Measurements from ENCODE around the gene PPP2R5C. TPM values are rescaled to one million over a fixed set of nuclear protein-coding genes. Genes with fewer than 3 reads are reported as not detected.

Gene PPP2R5C
- total and polyA plus RNA-seq, 2 of the 8 experiments (the other 6 are each of a cell fraction or from before 2014, with no cell fraction given) = 49.6 to 95.9 TPM

GRCh38 chr14:101857226-101857625 lies 95.7 kb downstream of the PPP2R5C start:
- H3K56ac ChIP-seq (replicated peaks; ENCODE audit: insufficient read length, low read depth, low read length) = no peak overlapping the region
- peak; percentile 48 for FAIRE-seq
- TF ChIP-seq SP1 (IDR thresholded peaks at IDR 0.05; ENCODE audit: low read depth, low read length) (peak; percentile 66; the same call in 1 of the 2 replicates), JUND (IDR thresholded peaks at IDR 0.05; ENCODE audit: low read length) (no peak), KDM5A (IDR thresholded peaks at IDR 0.05; ENCODE audit: low read length) (no peak), SIN3A (conservative IDR thresholded peaks at IDR 0.05 in 1 of 2, IDR thresholded peaks at IDR 0.05 in 1 of 2; ENCODE audit: low read depth in 1 of 2, low read length in 2 of 2) (peak in 1 of 2 experiments; percentile 80; a peak in 2 of 4 replicates)
- no peak overlapping the region for H2AK5ac ChIP-seq (ENCODE audit: low read depth, low read length)
- no peak overlapping the region for H4K5ac ChIP-seq (ENCODE audit: insufficient read length, low read depth, low read length)
- no peaks in the 10 kb centered on the region for H3K9me3 ChIP-seq (ENCODE audit: insufficient read depth in 2 of 2, low read depth in 1 of 2, low read length in 1 of 2)
- no peak overlapping the region for H4K91ac ChIP-seq (replicated peaks; ENCODE audit: insufficient read length, low read length)
- H3K4ac ChIP-seq (replicated peaks; ENCODE audit: insufficient read length, low read depth, low read length) = no peak overlapping the region
- H2BK5ac ChIP-seq (ENCODE audit: low read depth, low read length) = no peak overlapping the region
- H3K23ac ChIP-seq (ENCODE audit: insufficient read length) = no peak overlapping the region
- H3K4me3 ChIP-seq (ENCODE audit: extremely low read depth in 1 of 4, insufficient read depth in 2 of 4, low read depth in 3 of 4, low read length in 4 of 4) = no peak overlapping the region
- POLR2A ChIA-PET (ENCODE audit: partially characterized antibody) = no interaction called here
- H3K14ac ChIP-seq (ENCODE audit: insufficient read length) = no peak overlapping the region
- DNase-seq (ENCODE audit: low read depth in 1 of 2, low spot score in 2 of 2) = no peak
- H3K4me1 ChIP-seq (replicated peaks in 1 of 4; ENCODE audit: control insufficient read depth in 3 of 4, insufficient read depth in 4 of 4, low read length in 3 of 4) = no peaks in the 10 kb centered on the region
- no peak overlapping the region for H2BK12ac ChIP-seq (ENCODE audit: low read depth, low read length)
- H3K27me3 ChIP-seq (replicated peaks in 1 of 4; ENCODE audit: control insufficient read depth in 3 of 4, extremely low read depth in 1 of 4, insufficient read depth in 3 of 4, low read length in 3 of 4) = no peaks in the 10 kb centered on the region
- H4K20me1 ChIP-seq (replicated peaks in 1 of 2; ENCODE audit: control insufficient read depth in 1 of 2, insufficient read depth in 2 of 2, low read length in 2 of 2) = peaks cover 5 to 8% of the 10 kb centered on the region in 2 experiments
- no peak overlapping the region for H2BK15ac ChIP-seq (ENCODE audit: low read length)
- H3K23me2 ChIP-seq (ENCODE audit: low read depth, low read length) = no peaks in the 10 kb centered on the region
- no peak overlapping the region for H2BK120ac ChIP-seq (replicated peaks; ENCODE audit: low read depth, low read length)
- CTCF ChIA-PET (ENCODE audit: partially characterized antibody) = interaction anchor here (0.7 to 1.6 kb wide), 3 partner anchors 9 to 87 kb away, joined by 3 to 7 read pairs (median 3); no protein-coding TSS in a partner anchor
- H2AFZ ChIP-seq (ENCODE audit: low read length) = no peak overlapping the region
- no peak overlapping the region for H4K8ac ChIP-seq (ENCODE audit: extremely low read depth, insufficient read depth, low read length)
- H3K79me2 ChIP-seq (ENCODE audit: control insufficient read depth in 1 of 2, insufficient read depth in 2 of 2, low read length in 2 of 2) = peaks cover 0 to 12% of the 10 kb centered on the region in 2 experiments; a peak in 2 of 4 replicates
- H3K27ac ChIP-seq (ENCODE audit: low read depth, low read length) = no peak overlapping the region
- no peak overlapping the region for H3K9ac ChIP-seq (replicated peaks in 1 of 4; ENCODE audit: extremely low read depth in 1 of 4, low read depth in 3 of 4, low read length in 3 of 4)
- WGBS, 2 experiments (ENCODE audit: extremely low coverage in 1 of 2, insufficient coverage in 1 of 2, insufficient read length in 1 of 2, insufficient replicate concordance in 2 of 2, low coverage in 1 of 2, low lambda C conversion rate in 2 of 2, missing lambda C conversion rate in 1 of 2) = 88% methylated on average over 1 of the region's 1 CpG; no CpG with 5 or more reads in 1 of the 2 experiments
- H3K36me3 ChIP-seq (ENCODE audit: control insufficient read depth in 2 of 4, insufficient read depth in 4 of 4, low read length in 3 of 4) = peaks cover 0 to 6% (median 1%) of the 10 kb centered on the region in 4 experiments; a peak in 3 of 8 replicates
- H3K79me1 ChIP-seq (ENCODE audit: low read depth, low read length) = peaks cover 4% of the 10 kb centered on the region
- H3K4me2 ChIP-seq (ENCODE audit: insufficient read depth in 1 of 2, low read depth in 2 of 2, low read length in 2 of 2) = no peak overlapping the region
- no peak overlapping the region for H3K18ac ChIP-seq (ENCODE audit: extremely low read depth, low read length)
- no peak overlapping the region for H2BK20ac ChIP-seq (ENCODE audit: low read length)
